CD4-positive, alpha-beta T cell treated with Interleukin-6 at 100 ng/mL for 8 hours (primary cell): ENCODE measurements around the gene SLC24A5.

Experiments
- DNase-seq: peaks from one replicate; pipeline ENCODE4 v3.0.0-alpha.2; 2020; ENCODE audit warnings: mixed read lengths, low spot score

SLC24A5 gene

GRCh38 chr15:48190932-48191573, 70.3 kb downstream of the SLC24A5 start:
- no peak for DNase-seq

- no peak for DNase-seq
These were observed 70.9 kb downstream of the SLC24A5 start, which contains the start of gene CTXN2 for GRCh38 chr15:48191574-48192225. CTXN2 (plus strand) TSS chr15:48191665; CDS start chr15:48201301, 9,636 bp downstream.
